ENCODE data around the gene UPP2. TPM values are rescaled to one million over a fixed set of nuclear protein-coding genes. Genes with fewer than 3 reads are reported as not detected.

Gene UPP2
- total RNA-seq, 1 donor from 2014 or later = not detected

DNA sequence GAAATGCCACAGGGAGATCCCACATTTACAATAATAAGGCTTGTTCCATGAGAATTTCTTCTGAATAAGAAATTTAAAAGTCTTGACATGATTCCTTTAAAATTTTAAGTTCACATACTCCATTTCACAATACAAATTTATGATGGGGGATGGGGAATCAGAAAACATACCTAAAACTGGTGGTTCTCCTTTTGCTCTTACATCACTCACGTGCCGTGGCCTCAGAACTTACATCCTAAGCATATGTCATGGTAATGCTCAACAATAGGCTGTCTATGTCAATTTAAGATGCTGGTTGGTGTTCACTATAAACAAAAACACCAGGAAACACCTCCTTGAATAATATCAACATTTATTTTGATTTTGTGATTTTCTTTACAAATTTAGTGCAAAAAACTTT, 12.8 kb downstream of the UPP2 start:
- POLR2A ChIA-PET = no interaction called here
- H3K4me1 Mint-ChIP-seq = no peaks in the 10 kb centered on the region
- H3K27me3 Mint-ChIP-seq = peaks cover 6% of the 10 kb centered on the region
- DNase-seq = no peak
- CTCF ChIA-PET = no interaction called here
- H3K4me3 Mint-ChIP-seq = no peak overlapping the region
- ATAC-seq (ENCODE audit: low read depth) = no peak
- H3K36me3 Mint-ChIP-seq (ENCODE audit: low read depth) = no peaks in the 10 kb centered on the region
- peaks cover 3% of the 10 kb centered on the region for H3K9me3 Mint-ChIP-seq
- H3K27ac Mint-ChIP-seq = no peak overlapping the region
- TF ChIP-seq, protein P1, sequence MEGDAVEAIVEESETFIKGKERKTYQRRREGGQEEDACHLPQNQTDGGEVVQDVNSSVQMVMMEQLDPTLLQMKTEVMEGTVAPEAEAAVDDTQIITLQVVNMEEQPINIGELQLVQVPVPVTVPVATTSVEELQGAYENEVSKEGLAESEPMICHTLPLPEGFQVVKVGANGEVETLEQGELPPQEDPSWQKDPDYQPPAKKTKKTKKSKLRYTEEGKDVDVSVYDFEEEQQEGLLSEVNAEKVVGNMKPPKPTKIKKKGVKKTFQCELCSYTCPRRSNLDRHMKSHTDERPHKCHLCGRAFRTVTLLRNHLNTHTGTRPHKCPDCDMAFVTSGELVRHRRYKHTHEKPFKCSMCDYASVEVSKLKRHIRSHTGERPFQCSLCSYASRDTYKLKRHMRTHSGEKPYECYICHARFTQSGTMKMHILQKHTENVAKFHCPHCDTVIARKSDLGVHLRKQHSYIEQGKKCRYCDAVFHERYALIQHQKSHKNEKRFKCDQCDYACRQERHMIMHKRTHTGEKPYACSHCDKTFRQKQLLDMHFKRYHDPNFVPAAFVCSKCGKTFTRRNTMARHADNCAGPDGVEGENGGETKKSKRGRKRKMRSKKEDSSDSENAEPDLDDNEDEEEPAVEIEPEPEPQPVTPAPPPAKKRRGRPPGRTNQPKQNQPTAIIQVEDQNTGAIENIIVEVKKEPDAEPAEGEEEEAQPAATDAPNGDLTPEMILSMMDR (IDR thresholded peaks at IDR 0.05) = no peak
- intact Hi-C loops (cut with micrococcal nuclease) = no loop called here

DNA sequence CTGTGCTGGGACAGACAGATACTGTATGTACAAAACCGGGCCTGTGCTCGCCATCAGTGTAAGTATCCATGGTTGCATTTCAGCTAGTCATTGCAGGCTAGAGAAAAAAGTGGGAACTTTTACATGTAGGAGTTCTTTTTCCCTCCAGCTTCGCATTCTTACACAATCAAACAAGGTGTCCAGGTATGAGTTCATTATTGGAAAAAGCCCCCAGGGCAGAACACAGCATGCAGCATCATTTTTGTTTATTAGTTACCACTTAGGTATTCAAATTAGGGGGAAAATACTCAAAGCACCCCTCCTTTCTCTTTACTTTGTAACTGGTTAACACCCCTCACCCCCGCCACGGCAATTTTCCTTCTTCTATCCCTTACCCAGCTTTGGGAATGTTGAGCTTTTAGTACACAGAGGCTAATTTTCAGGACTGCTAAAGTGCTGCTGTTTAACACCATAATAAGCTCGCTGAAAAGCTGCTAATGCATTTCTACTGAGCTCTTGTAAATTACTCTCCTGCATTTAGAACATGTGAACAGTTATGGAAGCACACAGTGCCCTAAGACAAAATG, 13.6 kb downstream of the UPP2 start:
- DNase-seq = no peak
- TF ChIP-seq, protein P1 (IDR thresholded peaks at IDR 0.05) = no peak
- CTCF ChIA-PET = no interaction called here
- no peak for ATAC-seq (ENCODE audit: low read depth)
- Mint-ChIP-seq H3K4me1 (no peaks in the 10 kb centered on the region), H3K27ac (no peak overlapping the region), H3K4me3 (no peak overlapping the region), H3K36me3 (ENCODE audit: low read depth) (no peaks in the 10 kb centered on the region), H3K27me3 (peaks cover 6% of the 10 kb centered on the region), H3K9me3 (no peaks in the 10 kb centered on the region)
- POLR2A ChIA-PET = no interaction called here
- intact Hi-C loops (cut with micrococcal nuclease) = no loop called here

DNA sequence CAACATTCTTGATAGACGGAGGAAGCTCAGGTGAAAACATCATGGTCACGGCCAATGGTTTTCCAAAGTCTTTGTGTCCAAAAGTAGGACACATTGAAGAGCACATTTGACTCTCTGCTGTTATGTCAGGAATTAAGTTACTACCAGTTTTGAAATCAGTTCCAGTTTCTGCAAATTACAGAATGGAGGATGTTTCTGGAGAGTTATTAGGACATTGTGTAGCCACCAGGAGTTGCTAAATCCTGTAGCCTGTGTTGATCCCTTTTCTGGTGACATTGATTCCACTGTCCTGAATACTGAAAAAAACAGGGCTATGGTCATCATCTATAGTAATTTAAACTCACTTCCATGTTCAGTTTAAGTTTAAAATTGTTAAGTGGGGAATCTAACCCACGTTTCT, 15.3 kb downstream of the UPP2 start:
- POLR2A ChIA-PET = no interaction called here
- Mint-ChIP-seq H3K27ac (no peak overlapping the region), H3K9me3 (no peaks in the 10 kb centered on the region), H3K4me1 (no peaks in the 10 kb centered on the region), H3K36me3 (ENCODE audit: low read depth) (no peaks in the 10 kb centered on the region), H3K4me3 (no peak overlapping the region), H3K27me3 (peaks cover 6% of the 10 kb centered on the region)
- no peak for DNase-seq
- ATAC-seq (ENCODE audit: low read depth) = no peak
- CTCF ChIA-PET = no interaction called here
- TF ChIP-seq, protein P1 (IDR thresholded peaks at IDR 0.05) = no peak
- intact Hi-C loops (cut with micrococcal nuclease) = no loop called here

DNA sequence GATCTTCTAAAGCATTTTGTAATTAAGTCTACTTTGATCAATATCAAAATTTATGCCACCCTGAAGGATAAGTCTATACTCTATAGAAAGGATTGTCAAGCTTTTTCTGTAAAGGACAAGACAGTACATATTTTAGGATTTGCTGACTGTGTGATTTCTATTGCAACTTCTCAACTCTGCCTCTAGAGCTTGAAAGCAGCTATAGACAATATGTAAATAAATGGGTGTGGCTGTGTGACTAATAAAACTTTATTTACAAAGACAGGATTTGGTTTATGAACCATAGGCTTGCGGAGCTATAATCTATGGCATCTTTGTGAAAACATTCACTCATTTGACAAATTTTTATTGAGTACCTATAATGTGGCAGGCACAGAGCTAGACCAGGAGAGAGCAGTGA, 18.4 kb downstream of the UPP2 start:
- no peak for DNase-seq
- no peak overlapping the region for H3K4me3 Mint-ChIP-seq
- intact Hi-C loops (cut with micrococcal nuclease) = no loop called here
- no peaks in the 10 kb centered on the region for H3K9me3 Mint-ChIP-seq
- ChIA-PET CTCF (no interaction called here), POLR2A (no interaction called here)
- TF ChIP-seq, protein P1 (IDR thresholded peaks at IDR 0.05) = no peak
- peaks cover 2% of the 10 kb centered on the region for H3K27me3 Mint-ChIP-seq
- no peaks in the 10 kb centered on the region for H3K4me1 Mint-ChIP-seq
- no peak overlapping the region for H3K27ac Mint-ChIP-seq
- ATAC-seq (ENCODE audit: low read depth) = no peak
- H3K36me3 Mint-ChIP-seq (ENCODE audit: low read depth) = no peaks in the 10 kb centered on the region

DNA sequence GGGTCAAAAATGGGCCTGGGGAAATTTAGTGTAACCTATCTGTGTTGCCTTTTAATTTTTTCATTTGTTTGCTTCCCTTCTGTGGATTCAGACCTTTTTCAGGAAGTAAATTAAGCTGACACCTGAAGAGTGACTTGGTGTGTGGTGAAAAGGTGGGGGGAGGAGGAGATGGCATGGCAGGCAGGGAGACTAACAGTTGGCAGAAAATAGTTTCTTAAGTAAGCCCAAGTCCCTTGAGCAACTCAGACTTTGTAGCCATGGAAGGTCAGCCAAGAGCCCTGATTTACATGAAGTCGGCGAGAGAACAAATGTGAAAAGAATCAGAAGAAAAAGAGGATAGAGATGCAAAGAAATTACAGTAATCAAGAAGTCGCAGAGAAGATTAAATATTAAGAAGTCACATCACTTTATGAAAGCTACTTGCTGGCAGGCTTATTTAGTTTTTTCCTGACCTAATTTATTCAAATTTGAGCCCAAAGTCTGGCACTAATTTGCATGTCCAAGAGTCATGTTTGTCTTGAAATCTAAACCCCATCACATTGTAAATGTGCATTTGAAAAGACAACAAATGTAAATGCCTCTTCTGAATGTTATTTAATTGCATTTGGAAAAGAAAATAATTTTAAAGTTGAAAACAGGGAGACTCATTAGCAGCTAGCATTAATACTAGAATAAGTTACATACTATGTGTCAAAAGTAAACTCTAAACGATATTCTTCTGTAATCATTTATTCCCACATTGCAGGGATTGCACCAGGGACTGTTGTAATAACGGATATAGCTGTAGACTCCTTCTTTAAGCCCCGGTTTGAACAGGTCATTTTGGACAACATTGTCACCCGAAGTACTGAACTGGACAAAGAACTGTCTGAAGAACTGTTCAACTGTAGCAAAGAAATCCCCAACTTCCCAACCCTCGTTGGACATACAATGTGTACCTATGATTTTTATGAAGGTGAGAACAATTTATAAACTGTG, 19.3 kb downstream of the UPP2 start:
- DNase-seq = no peak
- H3K4me1 Mint-ChIP-seq = no peaks in the 10 kb centered on the region
- POLR2A ChIA-PET = no interaction called here

More for the DNA sequence above, 19.3 kb downstream of the UPP2 start:
- H3K27me3 Mint-ChIP-seq = peaks cover 2% of the 10 kb centered on the region
- no peak overlapping the region for H3K27ac Mint-ChIP-seq
- no peak for ATAC-seq (ENCODE audit: low read depth)
- no peak overlapping the region for H3K4me3 Mint-ChIP-seq
- TF ChIP-seq, protein P1 (IDR thresholded peaks at IDR 0.05) = no peak
- intact Hi-C loops (cut with micrococcal nuclease) = no loop called here
- no peaks in the 10 kb centered on the region for H3K9me3 Mint-ChIP-seq
- CTCF ChIA-PET = no interaction called here
- no peaks in the 10 kb centered on the region for H3K36me3 Mint-ChIP-seq (ENCODE audit: low read depth)
